ENCODE measurements around the gene TRAF3IP1. TPM values are rescaled to one million over a fixed set of nuclear protein-coding genes. Genes with fewer than 3 reads are reported as not detected.
A peak's percentile ranks its signal among the peaks of the same experiment; 100 is the strongest.

The TRAF3IP1 gene
- total and polyA plus RNA-seq, 8 donors = 4.7 to 10.3 (median 6.9) TPM

- no peak for DNase-seq
- H3K4me1 ChIP-seq = peaks cover 0 to 16% (median 8%) of the 10 kb centered on the region in 3 donors
- H3K27ac ChIP-seq = no peak overlapping the region
- no peaks in the 10 kb centered on the region for H3K9me3 ChIP-seq
- no peak for TF ChIP-seq CTCF (IDR thresholded peaks at IDR 0.05)
- no peak for ATAC-seq
- H3K4me3 ChIP-seq = no peak overlapping the region
- intact Hi-C loops (cut with DNase I) = loop anchor here in 1 of 3 donors (10.0 kb wide), 1 partner anchor 49 kb away; no protein-coding TSS in a partner anchor
- 75 to 87% methylated on average over 9 of the region's 9 CpGs for WGBS, 2 donors
- no peaks in the 10 kb centered on the region for H3K27me3 ChIP-seq
- no peaks in the 10 kb centered on the region for H3K36me3 ChIP-seq
- FAIRE-seq = no peak
These were observed 103.4 kb downstream of the TRAF3IP1 start for GRCh38 chr2:238423561-238424312.

- DNase-seq (no peak), FAIRE-seq (no peak), ATAC-seq (no peak)
- Histone ChIP-seq H3K4me1 (peaks cover 0 to 16% (median 8%) of the 10 kb centered on the region in 3 donors), H3K36me3 (no peaks in the 10 kb centered on the region), H3K4me3 (no peak overlapping the region), H3K27me3 (no peaks in the 10 kb centered on the region), H3K27ac (no peak overlapping the region), H3K9me3 (no peaks in the 10 kb centered on the region)
- 81 to 90% methylated on average over 3 of the region's 3 CpGs for WGBS, 2 donors
- no peak for TF ChIP-seq CTCF (IDR thresholded peaks at IDR 0.05)
- intact Hi-C loops (cut with DNase I) = loop anchor here in 1 of 3 donors (10.0 kb wide), 1 partner anchor 50 kb away; no protein-coding TSS in a partner anchor
These were observed 104.0 kb downstream of the TRAF3IP1 start for GRCh38 chr2:238424313-238424700.

- Histone ChIP-seq H3K9me3 (no peaks in the 10 kb centered on the region), H3K4me3 (peak overlapping the region in 2 of 4 donors; percentile 95 to 98), H3K4me1 (peaks cover 0 to 16% (median 8%) of the 10 kb centered on the region in 3 donors), H3K36me3 (no peaks in the 10 kb centered on the region), H3K27me3 (no peaks in the 10 kb centered on the region), H3K27ac (no peak overlapping the region)
- intact Hi-C loops (cut with DNase I) = loop anchor here in 1 of 3 donors (10.0 kb wide), 1 partner anchor 51 kb away; no protein-coding TSS in a partner anchor
- FAIRE-seq (no peak), ATAC-seq (peak in 1 of 4 donors; percentile 3), DNase-seq (no peak)
- TF ChIP-seq CTCF (IDR thresholded peaks at IDR 0.05) = no peak
- 45 to 58% methylated on average over 16 of the region's 16 CpGs for WGBS, 2 donors
These were observed 105.2 kb downstream of the TRAF3IP1 start for GRCh38 chr2:238425505-238425978.

- Histone ChIP-seq H3K9me3 (no peaks in the 10 kb centered on the region), H3K4me3 (peak overlapping the region; percentile 73 to 98 (median 91)), H3K27me3 (no peaks in the 10 kb centered on the region), H3K36me3 (no peaks in the 10 kb centered on the region), H3K27ac (peak overlapping the region; percentile 77 to 87 (median 83)), H3K4me1 (peaks cover 3 to 16% (median 8%) of the 10 kb centered on the region in 3 donors)
- WGBS, 2 donors = 3 to 4% methylated on average over 24 of the region's 24 CpGs
- DNase-seq (peak in 1 of 6 donors; percentile 30), FAIRE-seq (no peak), ATAC-seq (peak; percentile 28 to 51 (median 45))
- intact Hi-C loops (cut with DNase I) = loop anchor here in 1 of 3 donors (10.0 kb wide), 1 partner anchor 51 kb away; no protein-coding TSS in a partner anchor
- TF ChIP-seq CTCF (IDR thresholded peaks at IDR 0.05) = no peak
These were observed 105.8 kb downstream of the TRAF3IP1 start for GRCh38 chr2:238425979-238426567.

Data from pancreas (tissue), 10 donors.